IMR-90 (cell line): ENCODE measurements around the gene PDZD2. TPM values are rescaled to one million over a fixed set of nuclear protein-coding genes. Genes with fewer than 3 reads are reported as not detected.
A peak's percentile ranks its signal among the peaks of the same experiment; 100 is the strongest.

Source experiments
- ATAC-seq: fragments of 200-7000 bp; cut with Tn5 transposase; 2 replicates; pipeline ENCODE4 v1.9.1; 2020; ENCODE audit warnings: low read depth, mild to moderate bottlenecking, moderate library complexity
- BruUV-seq: library from RNA; stranded (reverse); fragments of 400-500 nt; replicated peaks from 2 replicates; lab custom pipeline; 2021; lab: Mats Ljungman, UMichigan
- CTCF ChIA-PET: fragments of 300-600 bp; formaldehyde crosslinking; extraction: SDS; loops from one replicate; lab custom pipeline; 2021; ENCODE audit warnings: antibody characterized with exemption; lab: Yijun Ruan, JAX
- POLR2A ChIA-PET: fragments of 300-600 bp; sonication (Branson Sonifier 250); formaldehyde crosslinking; loops from one replicate; lab custom pipeline; 2022; ENCODE audit warnings: antibody characterized with exemption; ENCODE audit not compliant: unreplicated experiment; lab: Charles Lee
- DNase-seq: peaks from one replicate; pipeline ENCODE4 v3.0.0; 2013
- H2AFZ ChIP-seq: replicated peaks from 2 replicates; pipeline ENCODE3; 2013; ENCODE audit warnings: low read length, mild to moderate bottlenecking; ENCODE audit not compliant: poor library complexity
- H2AK5ac ChIP-seq: 2 replicates; pipeline ENCODE4 v1.6.1; 2013; ENCODE audit warnings: low read depth, low read length, inconsistent platforms
- H2AK9ac ChIP-seq: replicated peaks from 2 replicates; pipeline ENCODE3; 2013; ENCODE audit warnings: mild to moderate bottlenecking, low read depth, low read length, moderate library complexity; ENCODE audit not compliant: poor library complexity
- H2BK120ac ChIP-seq: 2 replicates; pipeline ENCODE4 v1.6.1; 2013; ENCODE audit warnings: low read depth, low read length, inconsistent platforms
- H2BK15ac ChIP-seq: 3 replicates; pipeline ENCODE4 v1.6.1; 2013; ENCODE audit warnings: low read depth, low read length, inconsistent platforms
- H2BK20ac ChIP-seq: 2 replicates; pipeline ENCODE4 v1.6.1; 2013; ENCODE audit warnings: low read depth, mild to moderate bottlenecking, inconsistent platforms, low read length, moderate library complexity
- H2BK5ac ChIP-seq: 2 replicates; pipeline ENCODE4 v1.6.1; 2013; ENCODE audit warnings: mild to moderate bottlenecking, low read depth, low read length, inconsistent platforms; ENCODE audit not compliant: poor library complexity, severe bottlenecking
- H3K14ac ChIP-seq: replicated peaks from 2 replicates; pipeline ENCODE4 v1.6.1; 2013; ENCODE audit warnings: low read depth, low read length, inconsistent platforms
- H3K18ac ChIP-seq: 2 replicates; pipeline ENCODE4 v1.6.1; 2013; ENCODE audit warnings: low read depth, low read length, control low read depth
- H3K23ac ChIP-seq: 2 replicates; pipeline ENCODE4 v1.6.1; 2013; ENCODE audit warnings: low read depth, low read length, inconsistent platforms
- H3K27ac ChIP-seq: 2 replicates; pipeline ENCODE4 v1.5.1; 2013; ENCODE audit warnings: mild to moderate bottlenecking, control low read depth, low read length; ENCODE audit not compliant: insufficient read depth
- H3K27me3 ChIP-seq: 2 replicates; pipeline ENCODE4 v1.6.1; 2013; ENCODE audit warnings: low read length; ENCODE audit not compliant: control insufficient read depth, insufficient read depth
- H3K36me3 ChIP-seq: 2 replicates; pipeline ENCODE4 v1.6.1; 2013; ENCODE audit warnings: low read length, mixed read lengths; ENCODE audit not compliant: control insufficient read depth, insufficient read depth
- H3K4ac ChIP-seq: 2 replicates; pipeline ENCODE4 v1.6.1; 2013; ENCODE audit warnings: low read depth, low read length, inconsistent platforms
- H3K4me1 ChIP-seq: 2 replicates; pipeline ENCODE4 v1.6.1; 2013; ENCODE audit warnings: low read length, mixed read lengths; ENCODE audit not compliant: control insufficient read depth, insufficient read depth
- H3K4me2 ChIP-seq: 2 replicates; pipeline ENCODE4 v1.6.1; 2013; ENCODE audit warnings: low read depth, mild to moderate bottlenecking, control low read depth, low read length, moderate library complexity
- H3K4me3 ChIP-seq: 2 replicates; pipeline ENCODE4 v1.5.1; 2013; ENCODE audit warnings: low read depth, mild to moderate bottlenecking, control low read depth, low read length, moderate library complexity; ENCODE audit not compliant: insufficient read depth
- H3K56ac ChIP-seq: 2 replicates; pipeline ENCODE4 v1.6.1; 2013; ENCODE audit warnings: low read length, inconsistent platforms; ENCODE audit not compliant: insufficient read depth; ENCODE audit errors: extremely low read depth
- H3K79me1 ChIP-seq, 2 experiments: 2 replicates each; pipeline ENCODE4 v1.6.1; 2013; ENCODE audit warnings: low read length in 2 of 2, inconsistent platforms in 1 of 2, low read depth in 1 of 2
- H3K9ac ChIP-seq: 2 replicates; pipeline ENCODE4 v1.6.1; 2013; ENCODE audit warnings: low read depth, low read length, control low read depth
- H3K9me1 ChIP-seq: 2 replicates; pipeline ENCODE4 v1.6.1; 2013; ENCODE audit warnings: low read length, inconsistent platforms; ENCODE audit not compliant: insufficient read depth
- H3K9me3 ChIP-seq: 2 replicates; pipeline ENCODE4 v1.6.1; 2013; ENCODE audit warnings: low read length; ENCODE audit not compliant: control insufficient read depth, insufficient read depth
- H4K20me1 ChIP-seq: 2 replicates; pipeline ENCODE4 v1.6.1; 2013; ENCODE audit warnings: low read length, inconsistent platforms; ENCODE audit not compliant: insufficient read depth
- H4K5ac ChIP-seq: 2 replicates; pipeline ENCODE4 v1.6.1; 2013; ENCODE audit warnings: mild to moderate bottlenecking, low read depth, low read length, control low read depth
- H4K8ac ChIP-seq, 2 experiments: 2 replicates each; pipeline ENCODE4 v1.6.1; 2013; ENCODE audit warnings: low read depth in 2 of 2, low read length in 2 of 2, control low read depth in 1 of 2, inconsistent platforms in 1 of 2
- H4K91ac ChIP-seq: 2 replicates; pipeline ENCODE4 v1.6.1; 2013; ENCODE audit warnings: low read depth, low read length, inconsistent platforms; ENCODE audit not compliant: insufficient read depth
- CEBPB ChIP-seq: IDR thresholded peaks from 2 replicates; pipeline ENCODE4 v1.6.1; 2012; ENCODE audit warnings: low read depth, low read length, improper control_type of control experiment
- MXI1 ChIP-seq: IDR thresholded peaks from 2 replicates; pipeline ENCODE4 v1.6.1; 2012; ENCODE audit warnings: low read depth, mild to moderate bottlenecking, low read length, moderate library complexity, borderline replicate concordance
- WGBS, 2 experiments: methylation state at CpG; one replicate each; pipeline versions ENCODE4 v1.1.5 to v1.1.7; 2013; ENCODE audit warnings: missing lambda C conversion rate in 2 of 2; ENCODE audit not compliant: insufficient read length in 1 of 2; ENCODE audit errors: extremely low coverage in 2 of 2; 5-methylcytosine and 5-hydroxymethylcytosine counted together
- dilution Hi-C: fragments of 300-500 bp; cut with HindIII; formaldehyde crosslinking; loops from one replicate; pipeline ENCODE4 v1.14.3; 2018; ENCODE audit warnings: low sequenced_read_pairs; ENCODE audit not compliant: unreplicated experiment
- in situ Hi-C: fragments of 300-500 bp; cut with MboI; formaldehyde crosslinking; loops from 3 replicates; pipeline ENCODE4 v1.14.3; 2019; ENCODE audit warnings: low sequenced_read_pairs, inconsistent platforms, mixed read lengths
- intact Hi-C: fragments of 100-400 bp; cut with micrococcal nuclease; formaldehyde crosslinking; loops from 2 replicates; pipeline ENCODE4 v1.10.0; 2022
- polyA plus RNA-seq, 3 experiments: library from polyadenylated mRNA; depleted of rRNA; stranded (reverse); fragments of >200 nt; gene quantifications; 2 replicates each; pipeline ENCODE4 v1.2.3, GENCODE V29; 2012; ENCODE audit warnings: low replicate concordance in 1 of 3
- total RNA-seq: library from RNA; depleted of rRNA; stranded (reverse); fragments of >200 nt; gene quantifications from 2 replicates; pipeline ENCODE4 v1.2.3, GENCODE V29; 2012

PDZD2 gene
- total and polyA plus RNA-seq, 2 of the 4 experiments (the other 2 are of a cell fraction), result under 0.01 to 0.02 TPM

- POLR2A ChIA-PET, result no interaction called here
- no peak overlapping the region for H4K5ac ChIP-seq
- intact Hi-C loops (no loop called here), in situ Hi-C loops (no loop called here), dilution Hi-C loops (no loop called here)
- H2AFZ ChIP-seq, result no peak overlapping the region
- H3K4me2 ChIP-seq, result no peak overlapping the region
- H3K14ac ChIP-seq, result no peak overlapping the region
- no peak overlapping the region for H2BK120ac ChIP-seq
- H3K36me3 ChIP-seq, result no peaks in the 10 kb centered on the region
- H2BK20ac ChIP-seq, result no peak overlapping the region
- no peak overlapping the region for H4K8ac ChIP-seq
- H2AK5ac ChIP-seq, result no peak overlapping the region
- H3K27ac ChIP-seq, result no peak overlapping the region
- H3K4me1 ChIP-seq, result no peaks in the 10 kb centered on the region
- no peak overlapping the region for H3K4me3 ChIP-seq
- H4K91ac ChIP-seq, result no peak overlapping the region
- H3K18ac ChIP-seq, result no peak overlapping the region
- DNase-seq (no peak), ATAC-seq (no peak)
- H3K27me3 ChIP-seq, result peaks cover 48% of the 10 kb centered on the region
- H3K9me1 ChIP-seq, result no peaks in the 10 kb centered on the region
- no peak overlapping the region for H2BK5ac ChIP-seq
- CTCF ChIA-PET, result no interaction called here
- H3K9me3 ChIP-seq, result peaks cover 1% of the 10 kb centered on the region; the same call in 1 of the 2 replicates
- no peak overlapping the region for H3K4ac ChIP-seq
- no peak overlapping the region for H2AK9ac ChIP-seq
- H3K56ac ChIP-seq, result no peak overlapping the region
- no peak overlapping the region for H2BK15ac ChIP-seq
- TF ChIP-seq CEBPB, result peak; percentile 36; the same call in 1 of the 2 replicates
- no peak for TF ChIP-seq MXI1
- no peaks in the 10 kb centered on the region for H4K20me1 ChIP-seq
- H3K23ac ChIP-seq, result no peak overlapping the region
- WGBS, 2 experiments, result no CpG with 5 or more reads among the region's 10 CpGs
- H3K9ac ChIP-seq, result no peak overlapping the region
- BruUV-seq, result no TSS peak
- H3K79me1 ChIP-seq, result no peaks in the 10 kb centered on the region
Observed at GRCh38 chr5:31935496-31936369, 296.8 kb downstream of the PDZD2 start.
